Purkinje cell (primary cell): ENCODE data around the gene PHOX2A. TPM values are rescaled to one million over a fixed set of nuclear protein-coding genes. Genes with fewer than 3 reads are reported as not detected.

Source experiments
- polyA plus RNA-seq: library from polyadenylated mRNA; unstranded; fragments of >200 nt; fragmentation: Nextera tagmentation; gene quantifications from 2 replicates; pipeline ENCODE4 v1.2.1, GENCODE V29; 2014

PHOX2A gene
- polyA plus RNA-seq = not detected in 2 replicates

GRCh38 chr11:72244060-72244360 lies at the start of gene PHOX2A:
Gene PHOX2A, minus strand, starts transcription at chr11:72244176. Its CDS starts 172 bp downstream, at chr11:72244004.

GRCh38 chr11:72224564-72225410 lies 19.2 kb downstream of the PHOX2A start, which contains the start of gene INPPL1:
Gene INPPL1, plus strand, starts transcription at chr11:72224767. Its CDS starts 218 bp downstream, at chr11:72224985.

GRCh38 chr11:72216638-72217037 lies 27.3 kb downstream of the PHOX2A start, which contains the start of gene FOLR2:
Gene FOLR2, plus strand, starts transcription at chr11:72216794. Its CDS starts 1,791 bp downstream, at chr11:72218585.

GRCh38 chr11:72191961-72192381 lies 52.0 kb downstream of the PHOX2A start, which contains the start of gene FOLR1:
Gene FOLR1, plus strand, starts transcription at chr11:72192140. Its CDS starts 34 bp downstream, at chr11:72192174.

Other genes starting within 250 kb of the PHOX2A start
- 0.92 and 1.7 TPM in 2 replicates for gene IL18BP, start 245.3 kb downstream of the PHOX2A start, polyA plus RNA-seq
- gene NUMA1, start 163.6 kb downstream of the PHOX2A start, polyA plus RNA-seq = 13.6 and 15.7 TPM in 2 replicates
- gene LRRC51, start 163.3 kb downstream of the PHOX2A start, polyA plus RNA-seq = 2.0 and 13.2 TPM in 2 replicates
- 53.8 and 85.9 TPM in 2 replicates for gene LAMTOR1, start 140.9 kb downstream of the PHOX2A start, polyA plus RNA-seq
- not detected in 2 replicates for gene TOMT, start 138.3 kb downstream of the PHOX2A start, polyA plus RNA-seq
- 61.7 and 111 TPM in 2 replicates for gene ANAPC15, start 131.5 kb downstream of the PHOX2A start, polyA plus RNA-seq
- not detected in 2 replicates for gene FOLR3, start 108.5 kb downstream of the PHOX2A start, polyA plus RNA-seq
- gene FOLR1, start 52.0 kb downstream of the PHOX2A start, polyA plus RNA-seq = not detected in 2 replicates
- gene FOLR2, start 27.4 kb downstream of the PHOX2A start, polyA plus RNA-seq = not detected in 2 replicates
- 0.10 and 0.70 TPM in 2 replicates for gene INPPL1, start 19.4 kb downstream of the PHOX2A start, polyA plus RNA-seq
- gene CLPB, start 190.4 kb upstream of the PHOX2A start, polyA plus RNA-seq = 9.0 and 9.9 TPM in 2 replicates